Activated CD4-positive, alpha-beta memory T cell treated with anti-CD3 and anti-CD28 coated beads for 36 hours (primary cell): ENCODE results near the gene RAB31. TPM values are rescaled to one million over a fixed set of nuclear protein-coding genes. Genes with fewer than 3 reads are reported as not detected.

Experiments
- CTCF ChIA-PET: fragments of 350-600 bp; sonication (Branson Sonifier 250); formaldehyde crosslinking; loops from one replicate; lab custom pipeline; 2021; ENCODE audit warnings: antibody characterized with exemption, inconsistent platforms; lab: Charles Lee
- POLR2A ChIA-PET: fragments of 350-600 bp; sonication (Branson Sonifier 250); formaldehyde crosslinking; loops from one replicate; lab custom pipeline; 2021; ENCODE audit warnings: antibody characterized with exemption; lab: Charles Lee
- DNase-seq: peaks from one replicate; pipeline ENCODE4 v3.0.0-alpha.2; 2020
- H3K27ac Mint-ChIP-seq: one replicate; pipeline ENCODE4 v1.8.0; 2021; ENCODE audit warnings: mixed read lengths
- H3K27me3 Mint-ChIP-seq: one replicate; pipeline ENCODE4 v1.8.0; 2021; ENCODE audit warnings: mixed read lengths
- H3K36me3 Mint-ChIP-seq: one replicate; pipeline ENCODE4 v1.8.0; 2021; ENCODE audit warnings: mixed read lengths
- H3K4me1 Mint-ChIP-seq: one replicate; pipeline ENCODE4 v1.8.0; 2021; ENCODE audit warnings: low read depth, mixed read lengths
- H3K4me3 Mint-ChIP-seq: one replicate; pipeline ENCODE4 v1.8.0; 2021; ENCODE audit warnings: mild to moderate bottlenecking, mixed read lengths
- H3K9me3 Mint-ChIP-seq: one replicate; pipeline ENCODE4 v1.8.0; 2021; ENCODE audit warnings: mixed read lengths
- intact Hi-C: fragments of 100-400 bp; cut with micrococcal nuclease; formaldehyde crosslinking; loops from one replicate; pipeline ENCODE4 v1.15.1; 2023
- total RNA-seq, 2 experiments: library from RNA; stranded (reverse); gene quantifications; one replicate each; pipeline ENCODE4 v1.2.3, GENCODE V29; 2021

Gene RAB31
- total RNA-seq, 2 experiments from 2014 or later = 0.58 to 0.71 TPM

DNA sequence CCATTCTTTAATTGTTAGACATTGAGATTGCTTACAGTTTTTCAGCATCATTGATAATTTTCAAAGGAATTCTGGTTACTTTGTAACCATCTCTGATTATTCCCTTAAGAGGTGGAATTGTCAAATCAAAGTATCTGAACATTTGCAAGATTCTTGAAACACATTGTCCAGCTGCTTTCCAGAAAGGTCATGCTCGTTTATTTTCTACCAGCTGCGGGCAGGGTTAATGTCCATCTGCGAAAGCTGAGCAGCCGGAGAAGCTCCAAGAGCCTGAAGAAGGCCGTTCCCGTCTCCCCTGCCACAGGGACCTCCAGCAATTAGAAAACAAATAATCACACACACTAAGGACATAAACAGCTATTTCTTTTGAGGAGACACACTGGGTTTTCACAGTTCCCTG lies 101.6 kb downstream of the RAB31 start:
- Mint-ChIP-seq H3K4me1 (no peaks in the 10 kb centered on the region), H3K27ac (no peak overlapping the region), H3K36me3 (no peaks in the 10 kb centered on the region), H3K9me3 (no peaks in the 10 kb centered on the region), H3K27me3 (no peaks in the 10 kb centered on the region), H3K4me3 (no peak overlapping the region)
- POLR2A ChIA-PET = no interaction called here
- intact Hi-C loops = no loop called here
- CTCF ChIA-PET = no interaction called here
- DNase-seq = no peak

DNA sequence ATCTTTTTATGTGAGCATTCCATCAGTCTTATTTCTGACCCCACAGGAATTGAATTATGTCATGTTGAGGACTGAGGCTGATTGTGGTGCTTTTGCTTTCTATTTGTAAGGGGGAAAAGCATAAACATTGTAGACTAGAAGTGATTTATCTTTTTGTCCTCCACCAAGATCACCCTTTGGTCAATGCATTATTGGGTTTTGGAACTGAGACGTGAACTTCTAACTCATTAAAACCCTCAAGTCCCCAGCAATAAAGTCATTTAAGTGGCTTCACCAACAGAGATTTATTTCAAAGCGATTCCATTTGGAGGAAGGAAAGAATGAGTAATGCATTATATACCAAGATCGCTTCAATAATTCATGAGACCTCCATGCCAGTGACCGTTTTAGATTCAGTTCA lies 102.2 kb downstream of the RAB31 start:
- intact Hi-C loops = no loop called here
- no peak overlapping the region for H3K4me3 Mint-ChIP-seq
- no peak overlapping the region for H3K27ac Mint-ChIP-seq
- POLR2A ChIA-PET = no interaction called here
- H3K4me1 Mint-ChIP-seq = no peaks in the 10 kb centered on the region
- H3K9me3 Mint-ChIP-seq = no peaks in the 10 kb centered on the region
- CTCF ChIA-PET = no interaction called here
- DNase-seq = no peak
- no peaks in the 10 kb centered on the region for H3K27me3 Mint-ChIP-seq
- no peaks in the 10 kb centered on the region for H3K36me3 Mint-ChIP-seq

DNA sequence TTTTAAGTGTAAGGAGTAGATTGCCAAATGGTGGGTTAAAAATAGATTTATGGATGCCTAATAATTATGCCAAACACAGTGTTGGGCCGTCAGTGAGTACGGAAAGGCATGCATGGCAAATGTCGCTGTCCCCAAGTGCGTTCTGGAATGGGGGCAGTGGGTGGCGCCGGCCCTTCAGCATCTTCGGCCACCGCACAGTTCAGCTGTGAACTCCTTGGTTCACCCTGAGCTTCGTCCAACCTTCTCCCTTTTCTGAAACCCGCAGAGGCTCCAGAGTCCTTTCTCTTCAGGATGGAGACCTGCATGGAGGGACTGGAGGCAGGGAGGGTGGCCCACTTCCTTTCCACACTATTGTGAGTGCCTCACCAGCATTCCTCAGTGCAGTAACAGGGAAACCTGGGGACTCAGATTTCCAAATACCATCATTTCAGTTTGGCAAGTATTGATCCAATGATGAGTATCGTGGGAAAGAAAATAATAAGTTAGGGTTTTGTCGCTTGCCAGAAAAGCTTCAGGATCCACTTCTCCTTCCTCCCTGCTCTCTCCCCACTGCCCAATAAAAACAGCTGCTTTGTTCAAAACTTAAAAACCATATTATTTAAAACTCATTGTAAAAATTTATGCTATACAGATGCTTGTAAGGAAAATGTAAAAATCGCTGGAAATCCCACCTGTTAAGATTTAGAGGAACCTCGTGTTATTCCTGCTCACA lies 103.0 kb downstream of the RAB31 start:
- no peak for DNase-seq
- Mint-ChIP-seq H3K4me1 (no peaks in the 10 kb centered on the region), H3K4me3 (no peak overlapping the region), H3K27ac (no peak overlapping the region), H3K9me3 (no peaks in the 10 kb centered on the region), H3K36me3 (no peaks in the 10 kb centered on the region), H3K27me3 (no peaks in the 10 kb centered on the region)
- CTCF ChIA-PET = no interaction called here
- intact Hi-C loops = no loop called here
- POLR2A ChIA-PET = no interaction called here

DNA sequence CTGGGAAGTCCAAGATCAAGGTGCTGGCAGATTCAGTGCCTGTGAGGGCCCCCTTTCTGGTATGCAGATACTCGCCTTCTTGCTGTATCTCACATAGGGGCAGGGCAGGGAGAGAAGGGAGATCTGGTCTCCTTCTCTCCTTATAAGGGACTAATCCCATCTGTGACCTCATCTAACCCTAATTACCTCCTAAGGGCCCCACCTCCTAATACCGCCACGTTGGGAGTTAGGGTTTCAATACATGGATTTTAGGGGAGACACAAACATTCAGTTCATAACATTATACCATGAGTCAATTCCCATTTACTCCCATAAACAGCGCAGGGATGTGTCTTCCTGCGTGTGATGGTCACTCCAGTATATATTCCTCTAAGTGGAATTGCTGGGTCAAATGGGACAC lies 103.9 kb downstream of the RAB31 start:
- Mint-ChIP-seq H3K4me1 (no peaks in the 10 kb centered on the region), H3K9me3 (no peaks in the 10 kb centered on the region), H3K27ac (no peak overlapping the region), H3K36me3 (no peaks in the 10 kb centered on the region), H3K4me3 (no peak overlapping the region), H3K27me3 (peaks cover under 1% of the 10 kb centered on the region)
- ChIA-PET POLR2A (no interaction called here), CTCF (no interaction called here)
- no peak for DNase-seq
- intact Hi-C loops = no loop called here

DNA sequence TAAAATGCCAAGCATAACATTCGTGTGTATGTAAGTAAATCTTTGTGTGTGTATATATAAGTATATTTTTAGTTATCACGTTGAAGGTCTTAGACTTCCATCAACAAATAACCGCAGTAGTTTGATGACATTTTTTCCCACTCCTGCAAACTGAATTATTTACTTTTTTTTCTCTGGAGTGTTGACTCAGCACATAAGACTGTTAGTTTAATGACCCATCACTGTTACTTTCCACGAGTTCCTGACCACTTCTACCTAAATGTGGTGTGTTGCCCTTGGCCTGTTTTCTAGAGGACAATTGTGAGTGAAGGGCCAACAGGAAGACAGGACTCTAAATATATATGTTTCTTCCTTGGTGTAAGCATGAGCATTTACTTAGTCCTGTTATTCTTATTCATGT lies 106.3 kb downstream of the RAB31 start:
- POLR2A ChIA-PET = no interaction called here
- intact Hi-C loops = no loop called here
- Mint-ChIP-seq H3K36me3 (no peaks in the 10 kb centered on the region), H3K9me3 (peaks cover 11% of the 10 kb centered on the region), H3K4me1 (no peaks in the 10 kb centered on the region), H3K4me3 (no peak overlapping the region), H3K27ac (no peak overlapping the region), H3K27me3 (peaks cover 13% of the 10 kb centered on the region)
- DNase-seq = no peak
- CTCF ChIA-PET = no interaction called here

DNA sequence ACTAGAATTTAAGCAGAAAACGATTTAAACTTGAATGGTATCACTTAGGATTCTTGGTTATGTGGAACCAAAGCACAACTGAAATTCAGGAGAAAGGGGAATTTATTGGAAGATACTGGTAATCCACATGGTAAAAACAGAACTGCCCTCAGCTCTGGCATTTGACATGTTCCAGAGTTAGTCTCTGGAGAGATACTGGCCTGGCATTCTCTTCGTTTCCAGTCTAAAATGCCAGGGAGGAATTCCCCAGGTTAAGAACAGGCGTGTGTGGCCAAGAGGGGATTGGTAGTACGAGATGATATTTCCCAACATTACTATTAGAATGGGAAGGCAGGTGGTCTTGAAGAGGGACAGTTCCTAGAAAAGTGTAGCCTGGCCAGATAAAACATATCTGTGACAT lies 109.2 kb downstream of the RAB31 start:
- intact Hi-C loops = no loop called here
- POLR2A ChIA-PET = no interaction called here
- H3K4me1 Mint-ChIP-seq = no peaks in the 10 kb centered on the region
- H3K27me3 Mint-ChIP-seq = peaks cover 16% of the 10 kb centered on the region
- no peak overlapping the region for H3K27ac Mint-ChIP-seq
- peaks cover 11% of the 10 kb centered on the region for H3K9me3 Mint-ChIP-seq
- CTCF ChIA-PET = no interaction called here
- H3K4me3 Mint-ChIP-seq = no peak overlapping the region
- no peak for DNase-seq
- no peaks in the 10 kb centered on the region for H3K36me3 Mint-ChIP-seq

DNA sequence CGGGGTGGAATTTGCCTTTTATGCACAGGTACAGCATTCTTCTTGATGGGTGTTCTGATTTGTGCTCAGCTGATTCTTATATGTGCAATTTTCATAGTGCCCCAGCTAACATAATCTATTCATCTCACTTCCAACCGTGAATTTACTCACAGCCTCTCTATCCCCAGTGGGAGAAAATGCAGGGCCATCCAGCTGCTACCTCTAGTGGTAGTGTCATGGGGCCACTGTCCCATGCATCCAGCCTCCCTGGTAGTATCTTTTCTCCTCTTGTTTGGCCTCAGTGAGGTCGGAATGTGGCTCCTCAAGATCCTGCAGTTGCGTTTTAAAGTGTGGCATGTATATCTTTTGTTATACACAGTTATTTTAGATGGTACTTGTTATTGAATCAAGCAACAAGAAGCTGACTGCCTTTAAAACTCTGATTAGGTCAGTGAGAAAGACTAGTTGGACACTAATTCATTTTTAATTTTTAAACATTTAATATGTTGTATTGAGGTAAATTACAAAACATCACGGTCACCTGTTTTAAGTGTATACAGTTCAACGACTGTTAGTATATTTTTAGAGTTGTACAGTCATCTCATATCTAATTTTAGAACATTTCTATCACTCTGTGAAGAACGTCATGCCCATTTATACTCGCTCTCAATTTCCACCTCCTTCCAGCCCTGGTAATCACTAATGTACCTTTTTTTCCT lies 109.8 kb downstream of the RAB31 start:
- H3K9me3 Mint-ChIP-seq = peaks cover 11% of the 10 kb centered on the region
- peaks cover 16% of the 10 kb centered on the region for H3K27me3 Mint-ChIP-seq
- no peak overlapping the region for H3K27ac Mint-ChIP-seq
- CTCF ChIA-PET = no interaction called here
- H3K4me1 Mint-ChIP-seq = no peaks in the 10 kb centered on the region
- POLR2A ChIA-PET = no interaction called here
- intact Hi-C loops = no loop called here
- no peaks in the 10 kb centered on the region for H3K36me3 Mint-ChIP-seq
- H3K4me3 Mint-ChIP-seq = no peak overlapping the region
- no peak for DNase-seq

DNA sequence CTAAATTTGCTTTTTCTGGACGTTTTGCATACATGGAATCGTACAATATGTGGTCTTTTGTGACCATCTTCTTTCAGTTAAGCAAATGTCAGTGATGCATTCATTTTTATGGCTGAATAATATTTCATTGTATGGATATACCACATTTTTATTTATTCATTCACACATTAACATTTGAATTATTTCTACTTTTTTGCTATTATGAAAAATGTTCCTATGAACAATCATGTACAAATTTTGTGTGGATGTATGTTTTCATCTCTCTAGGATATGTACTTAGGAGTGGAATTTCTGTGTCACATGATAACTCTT lies 110.3 kb downstream of the RAB31 start:
- Mint-ChIP-seq H3K27me3 (peaks cover 16% of the 10 kb centered on the region), H3K9me3 (peaks cover 11% of the 10 kb centered on the region), H3K27ac (no peak overlapping the region), H3K4me3 (no peak overlapping the region), H3K36me3 (no peaks in the 10 kb centered on the region), H3K4me1 (no peaks in the 10 kb centered on the region)
- CTCF ChIA-PET = no interaction called here
- intact Hi-C loops = no loop called here
- POLR2A ChIA-PET = no interaction called here
- no peak for DNase-seq

DNA sequence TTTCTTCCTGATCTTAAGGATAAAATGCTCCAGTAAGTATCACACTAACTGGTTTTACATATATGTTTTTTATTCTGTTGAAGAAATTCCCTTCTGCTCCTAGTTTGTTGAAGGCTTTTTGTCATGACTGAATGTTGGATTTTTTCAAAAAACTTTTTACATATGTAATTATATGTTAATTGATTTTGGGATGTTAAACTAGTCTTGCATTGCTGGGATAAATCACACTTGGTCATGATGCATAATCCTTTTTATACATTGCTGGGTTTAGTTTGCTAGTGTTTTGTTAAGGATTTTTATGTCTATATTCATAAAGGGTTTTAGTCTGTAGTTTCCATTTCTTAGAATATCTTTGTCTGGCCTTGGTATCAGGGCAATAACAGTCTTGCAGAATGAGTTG lies 112.0 kb downstream of the RAB31 start:
- intact Hi-C loops = no loop called here
- Mint-ChIP-seq H3K27ac (no peak overlapping the region), H3K4me1 (no peaks in the 10 kb centered on the region), H3K9me3 (peaks cover 11% of the 10 kb centered on the region), H3K36me3 (no peaks in the 10 kb centered on the region), H3K4me3 (no peak overlapping the region), H3K27me3 (peaks cover 21% of the 10 kb centered on the region)
- ChIA-PET POLR2A (no interaction called here), CTCF (no interaction called here)
- no peak for DNase-seq

DNA sequence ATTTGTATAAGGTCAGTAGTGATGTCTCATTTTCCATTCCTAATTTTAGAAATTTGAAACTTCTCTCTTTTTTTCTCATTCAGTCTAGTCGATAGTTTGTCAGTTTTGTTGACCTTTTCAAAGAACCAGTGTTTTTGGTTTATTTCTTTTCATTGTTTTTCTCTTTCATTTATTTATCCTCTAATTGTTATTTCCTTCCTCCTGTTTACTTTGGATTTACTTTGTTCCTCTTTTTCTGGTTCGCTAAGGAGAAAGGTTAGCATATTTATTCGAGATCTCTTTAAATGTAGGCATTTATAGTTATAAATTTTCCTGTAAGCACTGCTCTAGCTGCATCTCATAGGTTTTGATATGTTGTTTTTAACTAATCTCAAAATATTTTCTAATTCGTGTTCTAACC lies 112.6 kb downstream of the RAB31 start:
- Mint-ChIP-seq H3K27ac (no peak overlapping the region), H3K27me3 (peaks cover 24% of the 10 kb centered on the region), H3K4me3 (no peak overlapping the region), H3K36me3 (no peaks in the 10 kb centered on the region), H3K4me1 (no peaks in the 10 kb centered on the region), H3K9me3 (peaks cover 11% of the 10 kb centered on the region)
- no peak for DNase-seq
- intact Hi-C loops = no loop called here
- CTCF ChIA-PET = no interaction called here
- POLR2A ChIA-PET = no interaction called here

DNA sequence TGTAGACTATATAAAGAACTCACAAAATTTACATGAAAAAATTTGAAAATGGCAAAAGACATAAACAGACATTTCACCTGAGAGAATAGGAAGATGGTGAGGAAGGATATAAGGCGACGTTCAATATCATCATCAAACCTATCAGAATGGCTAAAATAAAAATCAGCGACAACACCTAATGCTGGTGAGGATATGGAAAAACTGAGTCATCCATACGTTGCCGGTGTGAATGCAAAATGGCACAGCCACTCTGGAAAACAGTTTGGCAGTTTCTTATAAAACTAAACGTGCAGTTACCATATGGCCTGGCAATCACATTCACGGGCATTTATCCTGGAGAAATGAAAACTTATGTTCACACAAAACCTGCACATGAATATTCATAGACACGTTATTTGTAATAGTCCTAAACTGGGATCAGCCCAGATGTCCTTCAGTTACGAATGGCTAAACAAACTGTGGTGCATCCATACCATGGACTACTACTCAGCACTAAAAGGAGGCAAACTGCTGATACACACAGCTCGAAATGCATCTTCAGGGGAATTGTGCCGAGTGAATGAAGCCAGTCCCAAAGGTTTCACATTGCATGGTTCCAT lies 114.6 kb downstream of the RAB31 start:
- H3K9me3 Mint-ChIP-seq = peaks cover 11% of the 10 kb centered on the region
- DNase-seq = no peak
- H3K4me1 Mint-ChIP-seq = no peaks in the 10 kb centered on the region
- peaks cover 24% of the 10 kb centered on the region for H3K27me3 Mint-ChIP-seq
- H3K36me3 Mint-ChIP-seq = no peaks in the 10 kb centered on the region
- H3K4me3 Mint-ChIP-seq = no peak overlapping the region
- CTCF ChIA-PET = no interaction called here
- POLR2A ChIA-PET = no interaction called here
- intact Hi-C loops = no loop called here
- H3K27ac Mint-ChIP-seq = no peak overlapping the region

DNA sequence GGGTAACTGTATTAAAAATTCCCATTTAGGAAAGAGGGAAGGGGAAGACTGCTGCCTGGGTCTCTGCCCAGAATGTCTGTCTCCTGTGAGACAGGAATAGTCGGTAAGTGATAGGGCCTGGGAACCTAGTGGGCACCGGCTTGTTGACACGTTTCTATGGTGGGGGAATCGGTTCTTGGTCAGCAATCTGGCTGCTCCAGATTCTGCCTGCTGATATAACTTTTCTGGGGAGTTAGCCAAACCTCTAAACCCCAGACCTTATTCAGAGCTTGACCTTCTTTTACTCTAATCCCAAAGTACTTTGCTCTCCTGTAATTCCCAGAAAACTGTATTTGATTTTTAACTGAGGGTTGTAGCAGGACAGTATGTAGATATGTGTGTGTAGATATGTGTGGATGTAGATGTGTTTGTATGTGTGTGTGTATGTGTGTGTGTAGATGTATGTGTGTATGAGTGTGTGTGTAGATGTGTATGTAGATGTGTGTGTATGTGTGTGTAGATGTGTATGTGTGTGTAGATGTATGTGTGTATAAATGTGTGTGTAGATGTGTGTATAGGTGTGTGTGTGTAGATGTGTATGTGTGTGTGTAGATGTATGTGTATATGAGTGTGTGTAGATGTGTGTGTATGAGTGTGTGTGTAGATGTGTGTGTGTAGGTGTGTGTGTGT lies 115.8 kb downstream of the RAB31 start:
- DNase-seq = no peak
- POLR2A ChIA-PET = no interaction called here
- CTCF ChIA-PET = no interaction called here
- peaks cover 2% of the 10 kb centered on the region for H3K9me3 Mint-ChIP-seq
- peaks cover 19% of the 10 kb centered on the region for H3K27me3 Mint-ChIP-seq
- no peak overlapping the region for H3K27ac Mint-ChIP-seq
- H3K4me1 Mint-ChIP-seq = no peaks in the 10 kb centered on the region
- no peak overlapping the region for H3K4me3 Mint-ChIP-seq
- intact Hi-C loops = no loop called here
- H3K36me3 Mint-ChIP-seq = no peaks in the 10 kb centered on the region
